Activated CD4-positive, alpha-beta T cell treated with anti-CD3 and anti-CD28 coated beads, Interleukin-2, amount 10 ng/mL, durations not matched to agents 24 days and 14 days (primary cell): Measurements from ENCODE around the gene DDX25. TPM values are rescaled to one million over a fixed set of nuclear protein-coding genes. Genes with fewer than 3 reads are reported as not detected.

Source experiments
- DNase-seq: peaks from one replicate; pipeline ENCODE4 v3.0.0; 2022
- H3K27ac Mint-ChIP-seq: one replicate; pipeline ENCODE4 v1.8.0; 2022; ENCODE audit warnings: mild to moderate bottlenecking, mixed read lengths
- H3K27me3 Mint-ChIP-seq: one replicate; pipeline ENCODE4 v1.8.0; 2022; ENCODE audit warnings: mixed read lengths
- H3K36me3 Mint-ChIP-seq: one replicate; pipeline ENCODE4 v1.8.0; 2022; ENCODE audit warnings: low read depth, mild to moderate bottlenecking, mixed read lengths
- H3K4me1 Mint-ChIP-seq: one replicate; pipeline ENCODE4 v1.8.0; 2021; ENCODE audit warnings: mixed read lengths
- H3K4me3 Mint-ChIP-seq: one replicate; pipeline ENCODE4 v1.8.0; 2022; ENCODE audit warnings: mild to moderate bottlenecking, moderate library complexity, mixed read lengths
- H3K9me3 Mint-ChIP-seq: one replicate; pipeline ENCODE4 v1.8.0; 2021; ENCODE audit warnings: mixed read lengths
- intact Hi-C: fragments of 100-400 bp; cut with micrococcal nuclease; formaldehyde crosslinking; loops from one replicate; pipeline ENCODE4 v1.15.1; 2023
- total RNA-seq: library from RNA; stranded (reverse); gene quantifications from 2 replicates; pipeline ENCODE4 v1.2.3, GENCODE V29; 2022

Gene DDX25
- total RNA-seq, 1 donor from 2014 or later = not detected

GRCh38 chr11:125932301-125932700, 28.0 kb downstream of the DDX25 start:
- Mint-ChIP-seq H3K4me1 (no peaks in the 10 kb centered on the region), H3K27me3 (peaks cover 13% of the 10 kb centered on the region), H3K9me3 (no peaks in the 10 kb centered on the region), H3K36me3 (no peaks in the 10 kb centered on the region), H3K27ac (no peak overlapping the region), H3K4me3 (no peak overlapping the region)
- intact Hi-C loops = no loop called here
- no peak for DNase-seq

- no peak overlapping the region for H3K4me3 Mint-ChIP-seq
- H3K4me1 Mint-ChIP-seq = peaks cover 3% of the 10 kb centered on the region
- no peak overlapping the region for H3K27ac Mint-ChIP-seq
- no peaks in the 10 kb centered on the region for H3K36me3 Mint-ChIP-seq
- DNase-seq = no peak
- no peaks in the 10 kb centered on the region for H3K9me3 Mint-ChIP-seq
- peaks cover 13% of the 10 kb centered on the region for H3K27me3 Mint-ChIP-seq
- intact Hi-C loops = no loop called here
These were observed 28.9 kb downstream of the DDX25 start for GRCh38 chr11:125933030-125933813.

GRCh38 chr11:125934473-125934872, 30.2 kb downstream of the DDX25 start:
- peaks cover 7% of the 10 kb centered on the region for H3K27me3 Mint-ChIP-seq
- DNase-seq = no peak
- H3K27ac Mint-ChIP-seq = no peak overlapping the region
- no peak overlapping the region for H3K4me3 Mint-ChIP-seq
- no peaks in the 10 kb centered on the region for H3K9me3 Mint-ChIP-seq
- H3K36me3 Mint-ChIP-seq = no peaks in the 10 kb centered on the region
- peaks cover 6% of the 10 kb centered on the region for H3K4me1 Mint-ChIP-seq
- intact Hi-C loops = no loop called here

- DNase-seq = no peak
- no peak overlapping the region for H3K4me3 Mint-ChIP-seq
- H3K36me3 Mint-ChIP-seq = no peaks in the 10 kb centered on the region
- intact Hi-C loops = no loop called here
- H3K4me1 Mint-ChIP-seq = peaks cover 6% of the 10 kb centered on the region
- H3K27me3 Mint-ChIP-seq = peaks cover 2% of the 10 kb centered on the region
- no peaks in the 10 kb centered on the region for H3K9me3 Mint-ChIP-seq
- no peak overlapping the region for H3K27ac Mint-ChIP-seq
These were observed 30.7 kb downstream of the DDX25 start for GRCh38 chr11:125935056-125935455.

GRCh38 chr11:125935618-125936199, 31.4 kb downstream of the DDX25 start:
- no peaks in the 10 kb centered on the region for H3K9me3 Mint-ChIP-seq
- peaks cover 6% of the 10 kb centered on the region for H3K4me1 Mint-ChIP-seq
- H3K27ac Mint-ChIP-seq = no peak overlapping the region
- H3K4me3 Mint-ChIP-seq = no peak overlapping the region
- no peak for DNase-seq
- intact Hi-C loops = no loop called here
- H3K27me3 Mint-ChIP-seq = peaks cover 2% of the 10 kb centered on the region
- H3K36me3 Mint-ChIP-seq = no peaks in the 10 kb centered on the region

GRCh38 chr11:125938418-125938817, 34.1 kb downstream of the DDX25 start:
- no peak for DNase-seq
- Mint-ChIP-seq H3K27ac (no peak overlapping the region), H3K4me1 (peaks cover 7% of the 10 kb centered on the region), H3K27me3 (no peaks in the 10 kb centered on the region), H3K4me3 (no peak overlapping the region), H3K9me3 (no peaks in the 10 kb centered on the region), H3K36me3 (no peaks in the 10 kb centered on the region)
- intact Hi-C loops = no loop called here

- Mint-ChIP-seq H3K4me1 (peaks cover 7% of the 10 kb centered on the region), H3K4me3 (no peak overlapping the region), H3K27me3 (no peaks in the 10 kb centered on the region), H3K9me3 (no peaks in the 10 kb centered on the region), H3K36me3 (no peaks in the 10 kb centered on the region), H3K27ac (no peak overlapping the region)
- no peak for DNase-seq
- intact Hi-C loops = no loop called here
These were observed 34.8 kb downstream of the DDX25 start for GRCh38 chr11:125939081-125939521.

GRCh38 chr11:125940145-125940544, 35.8 kb downstream of the DDX25 start:
- Mint-ChIP-seq H3K27ac (no peak overlapping the region), H3K4me1 (peaks cover 7% of the 10 kb centered on the region), H3K9me3 (no peaks in the 10 kb centered on the region), H3K36me3 (no peaks in the 10 kb centered on the region), H3K4me3 (no peak overlapping the region), H3K27me3 (no peaks in the 10 kb centered on the region)
- no peak for DNase-seq
- intact Hi-C loops = loop anchor here (5.0 kb wide), 1 partner anchor 252 kb away; no protein-coding TSS in a partner anchor

GRCh38 chr11:125941267-125941618, 36.9 kb downstream of the DDX25 start:
- Mint-ChIP-seq H3K27ac (no peak overlapping the region), H3K4me1 (peaks cover 7% of the 10 kb centered on the region), H3K4me3 (no peak overlapping the region), H3K36me3 (no peaks in the 10 kb centered on the region), H3K27me3 (no peaks in the 10 kb centered on the region), H3K9me3 (no peaks in the 10 kb centered on the region)
- DNase-seq = no peak
- intact Hi-C loops = loop anchor here (5.0 kb wide), 1 partner anchor 251 kb away; no protein-coding TSS in a partner anchor

GRCh38 chr11:125941619-125942611, 37.6 kb downstream of the DDX25 start:
- Mint-ChIP-seq H3K36me3 (no peaks in the 10 kb centered on the region), H3K27ac (no peak overlapping the region), H3K27me3 (no peaks in the 10 kb centered on the region), H3K4me3 (no peak overlapping the region), H3K4me1 (peaks cover 7% of the 10 kb centered on the region), H3K9me3 (no peaks in the 10 kb centered on the region)
- intact Hi-C loops = loop anchor here (5.0 kb wide), 1 partner anchor 250 kb away; no protein-coding TSS in a partner anchor
- peak; percentile 83 for DNase-seq

GRCh38 chr11:125942771-125943428, 38.6 kb downstream of the DDX25 start:
- no peak overlapping the region for H3K4me3 Mint-ChIP-seq
- peaks cover 7% of the 10 kb centered on the region for H3K4me1 Mint-ChIP-seq
- no peaks in the 10 kb centered on the region for H3K9me3 Mint-ChIP-seq
- no peaks in the 10 kb centered on the region for H3K27me3 Mint-ChIP-seq
- intact Hi-C loops = loop anchor here (5.0 kb wide), 1 partner anchor 249 kb away; no protein-coding TSS in a partner anchor
- DNase-seq = no peak
- H3K27ac Mint-ChIP-seq = no peak overlapping the region
- H3K36me3 Mint-ChIP-seq = no peaks in the 10 kb centered on the region

- H3K9me3 Mint-ChIP-seq = no peaks in the 10 kb centered on the region
- H3K4me1 Mint-ChIP-seq = peaks cover 1% of the 10 kb centered on the region
These were observed 39.5 kb downstream of the DDX25 start for GRCh38 chr11:125943661-125944349.

More at GRCh38 chr11:125943661-125944349, 39.5 kb downstream of the DDX25 start:
- Mint-ChIP-seq H3K27ac (no peak overlapping the region), H3K36me3 (no peaks in the 10 kb centered on the region), H3K27me3 (no peaks in the 10 kb centered on the region), H3K4me3 (no peak overlapping the region)
- no peak for DNase-seq
- intact Hi-C loops = loop anchor here (5.0 kb wide), 1 partner anchor 248 kb away; no protein-coding TSS in a partner anchor
